HG03565 (cell line): ENCODE data around the gene LY9.

Experiments
- ATAC-seq: cut with Tn5 transposase; IDR thresholded peaks from one replicate; pipeline ENCODE4 v1.9.1; 2021; ENCODE audit warnings: mild to moderate bottlenecking, moderate library complexity; ENCODE audit not compliant: unreplicated experiment

LY9 gene

GRCh38 chr1:160800645-160801408 lies 4.9 kb downstream of the LY9 start:
- no peak for ATAC-seq

GRCh38 chr1:160801836-160802580 lies 6.0 kb downstream of the LY9 start:
- no peak for ATAC-seq

GRCh38 chr1:160806109-160806665 lies 10.2 kb downstream of the LY9 start:
- no peak for ATAC-seq

GRCh38 chr1:160806784-160807183 lies 10.8 kb downstream of the LY9 start:
- ATAC-seq = no peak

GRCh38 chr1:160807247-160807646 lies 11.3 kb downstream of the LY9 start:
- ATAC-seq = no peak

- ATAC-seq = no peak
Observed at GRCh38 chr1:160807738-160808137, 11.8 kb downstream of the LY9 start.

- ATAC-seq = no peak
Observed at GRCh38 chr1:160808289-160808688, 12.3 kb downstream of the LY9 start.

GRCh38 chr1:160810486-160810885 lies 14.5 kb downstream of the LY9 start:
- no peak for ATAC-seq

- ATAC-seq = no peak
Observed at GRCh38 chr1:160811147-160811546, 15.2 kb downstream of the LY9 start.

- ATAC-seq = no peak
Observed at GRCh38 chr1:160813215-160813614, 17.2 kb downstream of the LY9 start.

- no peak for ATAC-seq
Observed at GRCh38 chr1:160814316-160814715, 18.3 kb downstream of the LY9 start.

GRCh38 chr1:160814856-160815255 lies 18.9 kb downstream of the LY9 start:
- no peak for ATAC-seq

GRCh38 chr1:160818207-160818937 lies 22.4 kb downstream of the LY9 start:
- no peak for ATAC-seq

- no peak for ATAC-seq
Observed at GRCh38 chr1:160819186-160819585, 23.2 kb downstream of the LY9 start.

- ATAC-seq = no peak
Observed at GRCh38 chr1:160821627-160822026, 25.7 kb downstream of the LY9 start.

GRCh38 chr1:160823296-160823695 lies 27.3 kb downstream of the LY9 start:
- ATAC-seq = no peak

- no peak for ATAC-seq
Observed at GRCh38 chr1:160826546-160826945, 30.6 kb downstream of the LY9 start.

- ATAC-seq = no peak
Observed at GRCh38 chr1:160827418-160827817, 31.4 kb downstream of the LY9 start.

- ATAC-seq = no peak
Observed at GRCh38 chr1:160829766-160830165, 33.8 kb downstream of the LY9 start.

GRCh38 chr1:160830321-160831153 lies 34.6 kb downstream of the LY9 start:
- no peak for ATAC-seq
